SW480 (cell line): ENCODE data around the gene GAPDHS.

ENCODE experiments used
- DNase-seq: peaks from one replicate; pipeline ENCODE4 v3.0.0-alpha.2; 2016; ENCODE audit warnings: low spot score

Gene GAPDHS

DNA sequence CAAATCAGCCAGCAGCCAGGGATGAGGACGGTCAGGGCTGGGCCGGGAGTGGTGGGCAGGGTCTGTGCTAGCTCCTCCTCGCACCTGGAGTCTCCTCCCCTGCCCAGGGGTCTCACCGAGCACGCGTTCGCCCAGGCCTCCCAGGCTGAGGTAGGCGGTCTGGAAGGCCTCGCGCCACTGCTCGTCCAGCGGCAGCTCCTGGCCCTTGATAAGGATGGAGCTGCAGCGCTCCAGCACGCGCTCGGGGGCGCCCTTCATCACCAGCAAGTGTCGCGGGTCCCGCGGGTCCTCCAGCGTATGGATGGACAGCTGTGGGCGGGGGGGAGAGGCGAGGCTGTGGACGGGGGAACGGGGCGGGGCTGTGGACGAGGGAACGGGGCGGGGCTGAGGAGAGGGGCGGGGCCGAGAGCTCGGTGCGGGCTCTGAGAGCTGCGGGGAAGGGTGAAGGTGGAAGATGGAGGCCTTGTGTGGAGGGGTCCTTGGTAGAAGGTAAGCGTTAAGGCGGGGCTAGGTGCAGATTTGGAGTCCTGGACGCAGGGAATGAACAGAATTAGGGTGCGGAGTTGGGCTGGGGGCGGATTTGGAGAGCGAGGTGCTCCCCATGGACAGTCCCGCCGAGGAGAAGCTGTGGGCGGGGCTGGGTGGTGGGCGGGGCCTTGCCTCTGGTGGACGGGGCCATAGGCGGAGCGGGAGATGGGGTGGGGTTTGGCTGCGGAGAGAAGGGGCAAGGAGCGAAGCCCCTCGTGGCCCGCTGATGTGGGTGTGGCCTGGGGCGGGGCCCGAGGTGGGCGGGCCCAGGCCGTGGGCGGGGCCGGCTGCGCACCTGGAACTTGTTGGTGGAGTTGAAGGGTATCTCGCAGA, 24.5 kb downstream of the GAPDHS start:
- DNase-seq: no peak

DNA sequence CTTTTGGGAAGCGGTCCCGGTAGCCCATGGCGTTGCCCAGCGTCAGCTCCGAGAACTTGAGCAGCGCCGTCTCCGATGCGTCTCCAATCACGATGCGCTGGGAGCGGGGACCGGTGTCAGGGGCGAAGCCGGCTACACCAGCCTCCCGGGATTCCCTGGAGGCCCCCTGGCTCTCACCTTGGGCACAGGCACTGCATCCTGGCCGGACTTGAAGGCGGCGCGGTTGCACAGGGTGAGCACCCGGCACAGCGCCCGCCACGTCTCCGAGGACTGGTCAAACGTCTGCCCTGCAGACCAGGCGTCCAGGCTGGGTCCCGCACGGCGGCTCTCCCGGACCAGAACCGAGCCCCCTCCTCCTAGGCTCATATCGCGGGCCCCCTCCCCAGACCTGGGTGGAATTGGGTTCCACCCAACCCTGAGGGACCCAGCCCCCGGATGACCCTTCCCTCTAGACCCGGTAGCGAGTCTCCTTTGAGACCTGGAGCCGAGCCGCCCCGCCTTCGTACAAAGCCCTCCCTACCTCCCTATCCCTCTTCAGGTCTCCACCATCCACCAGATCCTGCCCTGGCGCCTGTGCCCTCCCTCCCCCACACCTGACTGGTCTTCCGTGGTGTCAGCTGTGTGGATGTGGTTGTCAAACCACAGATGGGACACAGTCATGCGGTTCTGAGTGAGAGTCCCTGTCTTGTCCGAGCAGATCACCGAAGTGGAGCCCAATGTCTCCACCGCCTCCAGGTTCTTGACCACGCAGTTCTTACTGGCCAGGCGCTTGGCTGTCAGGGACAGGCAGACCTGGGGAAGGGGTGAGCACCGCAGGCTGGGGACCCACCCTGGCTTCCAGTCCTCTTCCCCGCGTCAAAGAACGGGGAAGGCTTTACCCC, 25.4 kb downstream of the GAPDHS start:
- DNase-seq: no peak

DNA sequence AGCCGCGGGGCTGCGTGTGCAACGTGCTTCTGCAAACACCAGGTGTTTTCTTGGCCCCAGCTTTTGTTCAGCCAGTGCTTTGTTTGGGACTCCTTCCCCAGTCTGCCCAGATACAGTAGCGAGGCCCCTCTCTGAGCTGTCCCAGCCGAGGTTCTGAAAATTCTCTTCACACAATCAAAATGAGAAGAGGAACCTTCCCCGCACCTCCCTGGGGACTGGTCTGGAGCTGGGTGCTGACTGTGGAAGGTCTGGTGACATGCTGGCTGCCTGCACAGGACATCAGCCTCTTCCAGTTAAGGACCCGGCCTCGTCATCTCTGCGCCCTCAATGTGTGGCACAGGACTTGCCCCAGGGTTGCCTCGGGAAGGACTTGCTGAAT, 26.0 kb downstream of the GAPDHS start:
- no peak for DNase-seq

DNA sequence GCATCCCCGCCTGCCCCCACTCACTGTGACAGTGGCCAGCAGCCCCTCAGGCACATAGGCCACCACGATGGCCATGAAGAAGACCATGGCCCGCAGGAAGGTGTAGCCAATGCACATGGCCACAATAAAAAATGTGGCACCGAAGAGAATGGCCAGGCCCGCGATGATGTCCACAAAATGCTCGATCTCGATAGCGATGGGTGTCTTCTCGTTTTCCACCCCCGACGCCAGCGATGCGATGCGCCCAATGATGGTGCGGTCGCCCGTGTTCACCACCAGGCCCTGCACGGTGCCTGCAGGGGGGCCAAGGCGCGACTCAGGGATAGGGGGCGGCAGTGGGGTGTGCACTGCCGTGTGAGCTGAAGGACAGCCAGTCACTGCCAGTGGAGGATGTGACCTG, 26.5 kb downstream of the GAPDHS start:
- DNase-seq: no peak

DNA sequence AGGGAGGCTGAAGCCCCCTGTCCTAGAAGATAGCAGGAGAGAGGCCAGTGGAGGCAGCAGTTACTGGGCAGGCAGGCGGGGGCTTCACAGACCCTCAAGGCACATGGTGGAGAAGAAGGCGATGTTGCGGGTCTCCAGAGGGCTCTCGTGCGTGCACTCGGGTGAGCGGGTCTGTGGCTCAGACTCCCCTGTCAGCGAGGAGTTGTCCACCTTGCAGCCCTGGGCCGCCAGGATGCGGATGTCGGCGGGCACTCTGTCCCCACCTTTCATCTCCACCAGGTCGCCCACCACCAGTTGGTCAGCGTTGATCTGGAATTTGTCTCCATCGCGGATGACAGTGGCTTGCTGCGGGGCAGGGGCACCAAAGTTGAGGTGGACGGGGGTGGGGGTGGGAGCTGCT, 27.0 kb downstream of the GAPDHS start:
- DNase-seq: no peak

DNA sequence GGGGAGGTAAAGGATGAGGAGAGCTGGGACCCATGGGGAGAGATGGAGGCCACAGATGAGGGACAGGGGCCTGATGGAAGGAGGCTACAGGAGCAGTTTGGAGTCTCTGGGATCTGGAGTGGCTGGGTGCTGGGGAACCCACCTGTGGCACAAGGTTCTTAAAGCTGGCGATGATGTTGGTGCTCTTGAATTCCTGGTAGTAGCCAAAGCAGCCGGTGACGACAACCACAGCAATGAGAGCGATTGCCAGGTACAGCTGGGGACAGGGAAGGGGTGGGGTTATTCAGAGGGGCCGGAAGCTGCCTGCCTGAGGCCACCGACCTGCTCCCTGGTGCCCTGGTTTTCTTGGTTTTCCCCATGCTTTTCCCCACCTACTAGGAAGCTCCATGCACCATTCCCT, 27.4 kb downstream of the GAPDHS start:
- DNase-seq: peak; percentile 43

DNA sequence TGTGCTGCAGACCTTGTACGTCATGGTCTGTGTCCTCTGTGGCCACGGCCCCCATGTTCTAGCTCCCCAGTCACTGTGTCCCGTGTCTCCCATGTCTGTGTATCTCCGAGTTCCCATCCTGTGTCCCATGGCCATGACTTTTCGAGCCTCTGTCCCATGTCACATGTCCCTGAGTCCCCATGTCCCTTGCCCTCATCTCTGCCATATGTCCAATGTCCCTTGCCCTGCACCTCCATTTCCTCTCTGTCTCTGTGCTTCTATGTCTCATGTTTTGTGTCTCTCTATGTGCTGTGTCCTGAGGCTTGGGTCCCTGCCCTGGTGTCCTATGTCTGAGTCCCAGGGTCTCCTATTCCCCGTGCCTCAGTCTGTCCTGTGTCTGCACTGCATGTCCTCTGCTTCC, 28.2 kb downstream of the GAPDHS start:
- DNase-seq: no peak

DNA sequence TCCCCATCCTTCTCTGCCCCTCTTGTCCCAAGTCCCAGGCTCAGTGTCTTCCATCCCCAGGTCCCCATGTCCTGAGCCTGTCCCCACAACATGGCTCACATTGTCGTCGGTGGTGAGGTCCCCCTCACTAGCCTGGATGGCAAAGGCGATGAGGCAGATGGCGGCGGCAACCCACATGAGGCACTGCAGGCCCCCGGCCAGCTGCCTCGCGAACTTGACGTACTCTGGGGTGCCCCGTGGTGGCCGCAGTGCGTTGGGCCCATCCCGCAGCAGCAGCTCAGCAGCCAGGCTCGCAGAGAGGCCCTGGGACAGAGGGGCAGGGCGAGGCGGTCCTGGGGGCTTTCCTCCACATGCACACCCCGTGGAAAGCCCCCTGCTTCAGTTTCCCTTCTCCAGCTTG, 29.1 kb downstream of the GAPDHS start:
- DNase-seq: no peak

DNA sequence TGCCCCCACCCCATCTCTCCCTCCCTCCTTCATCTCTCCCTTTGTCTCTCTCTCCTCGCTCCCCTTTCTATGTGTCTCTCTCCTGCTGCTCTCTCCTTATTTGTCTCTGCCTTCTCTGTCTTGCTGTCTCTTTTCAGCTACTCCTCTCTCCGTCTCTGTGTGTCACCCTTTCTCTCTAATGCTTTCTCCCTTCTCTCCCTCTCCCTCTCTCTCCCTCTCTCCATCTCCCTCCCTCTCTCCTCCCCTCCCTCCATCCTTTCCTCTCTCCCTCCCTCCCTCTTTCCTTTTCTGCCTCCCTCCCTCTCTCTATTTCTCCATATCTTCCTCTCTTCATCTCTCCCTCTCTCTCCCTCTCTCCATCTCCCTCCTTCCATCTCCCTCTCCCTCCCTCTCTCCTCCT, 29.5 kb downstream of the GAPDHS start:
- DNase-seq: no peak

DNA sequence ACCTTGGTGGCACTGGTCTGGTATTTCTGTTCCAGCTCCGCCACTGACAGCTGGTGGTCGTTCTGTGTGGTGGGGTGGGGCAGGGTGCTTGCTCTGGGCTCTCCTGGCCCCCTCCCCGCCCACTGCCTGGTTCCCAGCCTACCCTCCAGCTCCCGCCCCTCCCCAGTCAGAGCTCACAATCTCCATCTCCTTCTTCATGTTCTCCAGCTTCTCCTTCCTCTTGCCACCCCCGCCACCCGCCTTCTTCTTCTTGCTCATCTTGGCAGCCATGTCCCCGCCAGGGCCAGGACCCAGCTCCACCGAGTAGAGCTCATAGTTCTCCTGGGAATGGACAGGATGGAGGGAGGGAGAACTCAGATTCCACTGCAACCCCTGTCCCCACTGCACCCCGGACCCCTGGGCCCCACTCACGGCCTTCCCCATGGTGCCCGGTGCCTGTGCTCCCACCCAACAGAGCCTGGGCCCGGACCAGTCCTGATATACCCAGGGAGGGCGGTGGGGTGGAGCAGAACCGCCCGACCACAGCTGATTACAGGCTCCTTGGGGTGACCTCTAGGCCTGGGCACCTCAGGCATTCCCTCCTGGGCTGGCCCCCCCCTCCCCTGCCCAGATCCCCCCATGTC, 30.1 kb downstream of the GAPDHS start, which contains the start of gene ATP4A:
TSS of gene ATP4A (minus strand) at position 452 of the 623 bp plus-strand sequence. CDS start at position 423, 29 bp downstream.
- no peak for DNase-seq

DNA sequence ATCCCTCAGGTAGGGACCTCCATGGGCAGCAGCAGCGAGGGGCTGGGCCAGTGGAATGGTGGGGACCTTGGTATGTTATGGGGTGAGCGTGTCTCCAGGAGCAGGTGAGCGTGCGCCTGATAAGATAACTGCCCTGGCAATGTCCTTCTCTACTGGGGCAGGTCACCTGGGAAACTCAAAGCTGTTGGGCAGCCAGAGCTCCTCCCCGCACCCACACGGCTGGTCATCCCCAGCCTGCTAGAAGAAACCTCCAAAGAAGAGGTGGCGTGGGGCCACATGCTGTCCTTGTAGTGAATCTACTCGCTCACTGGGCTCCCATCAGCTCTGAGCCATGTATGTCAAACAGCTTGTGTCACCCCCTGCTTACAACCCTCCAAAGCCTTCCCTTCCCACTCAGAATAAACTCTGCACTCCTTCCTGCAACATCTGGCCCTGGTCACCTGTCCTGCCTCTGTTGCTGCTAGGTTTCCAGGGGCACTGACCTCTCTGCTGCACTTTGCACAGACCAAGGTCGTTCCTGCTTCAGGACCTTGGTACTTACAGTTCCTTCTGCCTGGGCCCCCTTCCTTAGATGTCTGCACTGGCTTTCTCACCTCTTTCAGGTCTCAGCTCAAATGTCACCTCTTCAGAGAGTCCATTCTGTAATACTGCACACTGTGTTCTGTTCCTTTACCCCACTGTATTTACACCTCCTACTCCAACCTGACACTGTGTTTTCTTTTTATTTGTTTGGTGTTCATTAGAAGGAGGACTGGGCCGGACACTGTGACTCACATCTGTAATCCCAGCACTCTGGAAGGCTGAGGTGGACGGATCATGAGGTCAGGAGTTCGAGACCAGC, 32.0 kb downstream of the GAPDHS start:
- no peak for DNase-seq

DNA sequence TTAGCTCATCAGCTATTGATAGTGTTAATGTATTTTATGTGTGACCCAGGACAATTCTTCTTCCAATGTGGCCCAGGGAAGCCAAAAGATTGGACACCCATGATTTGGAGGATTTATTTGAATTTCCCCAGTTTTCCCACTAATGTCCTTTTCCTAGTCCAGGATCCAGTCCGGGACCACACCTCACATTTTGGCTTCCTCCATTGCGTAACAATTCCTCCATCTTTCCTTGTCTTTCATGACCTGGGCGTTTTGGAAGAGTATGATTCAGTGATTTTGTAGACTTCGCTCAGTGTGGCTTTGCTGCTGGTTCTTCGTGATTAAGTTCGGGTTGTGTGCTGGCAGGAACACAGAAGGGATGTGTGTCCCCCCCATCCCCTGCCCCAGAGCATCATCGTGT, 33.5 kb downstream of the GAPDHS start:
- no peak for DNase-seq

DNA sequence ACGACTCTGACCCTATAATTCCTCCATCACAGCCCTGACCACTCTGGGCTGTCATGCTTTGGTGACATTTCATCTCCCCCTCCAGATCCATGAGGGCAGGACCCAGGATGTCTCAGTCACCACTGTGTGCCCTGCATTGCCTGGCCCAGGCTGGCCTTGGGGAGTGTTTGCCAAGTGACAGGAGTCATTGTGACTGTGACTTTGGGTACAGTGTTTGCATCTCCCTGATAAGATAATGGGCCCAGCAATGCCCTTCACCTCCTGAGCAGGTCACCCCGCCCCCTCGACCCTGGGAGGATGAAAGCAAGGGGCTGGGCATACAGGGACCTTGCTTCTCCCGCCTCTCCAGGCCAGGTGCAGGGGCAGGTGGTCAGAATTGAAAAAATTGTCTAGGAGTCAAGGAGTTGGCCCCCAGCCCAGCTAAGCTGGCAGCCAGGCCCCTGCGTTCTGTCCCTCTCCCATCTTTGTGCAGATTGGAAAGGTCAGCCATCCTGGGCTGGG, 36.1 kb downstream of the GAPDHS start:
- DNase-seq: no peak

DNA sequence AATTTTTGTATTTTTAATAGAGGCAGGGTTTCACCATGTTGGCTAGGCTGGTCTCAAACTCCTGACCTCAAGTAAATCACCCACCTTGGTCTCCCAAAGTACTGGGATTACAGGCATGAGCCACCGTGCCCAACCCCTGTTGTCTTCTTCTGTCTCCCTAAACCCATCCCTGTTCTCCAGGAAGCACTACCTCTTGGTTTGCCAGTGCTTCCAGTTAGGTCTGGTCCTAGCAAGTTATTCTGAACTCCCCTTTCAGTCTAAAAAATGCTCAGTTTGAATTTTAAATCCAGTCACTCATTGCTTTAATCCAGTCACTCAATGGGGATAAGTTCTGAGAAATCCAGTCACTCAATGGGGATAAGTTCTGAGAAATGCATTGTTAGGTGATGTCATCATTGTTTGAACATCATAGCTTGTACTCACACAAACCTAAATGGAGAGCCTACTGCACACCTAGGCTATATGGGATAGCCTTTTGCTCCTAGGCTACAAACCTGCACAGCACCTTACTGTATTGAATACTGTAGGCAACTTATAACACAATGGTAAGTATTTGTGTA, 38.2 kb downstream of the GAPDHS start:
- no peak for DNase-seq

DNA sequence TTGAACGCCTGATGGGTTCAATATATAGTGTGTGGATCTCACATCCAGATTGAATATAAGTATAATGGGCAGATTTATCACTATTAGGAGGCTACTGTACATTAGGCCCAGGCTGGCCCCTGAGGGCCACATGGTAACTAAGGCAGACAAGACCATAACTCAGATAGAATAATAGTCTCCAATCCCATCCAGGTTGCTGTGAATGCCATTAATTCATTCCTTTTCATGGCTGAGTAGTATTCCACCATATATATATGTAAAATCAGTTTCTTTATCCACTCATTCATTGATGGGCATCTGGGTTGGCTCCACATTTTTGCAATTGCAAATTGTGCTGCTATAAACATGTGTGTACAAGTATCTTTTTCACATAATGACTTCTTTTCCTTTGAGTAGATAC, 44.7 kb downstream of the GAPDHS start:
- DNase-seq: no peak

DNA sequence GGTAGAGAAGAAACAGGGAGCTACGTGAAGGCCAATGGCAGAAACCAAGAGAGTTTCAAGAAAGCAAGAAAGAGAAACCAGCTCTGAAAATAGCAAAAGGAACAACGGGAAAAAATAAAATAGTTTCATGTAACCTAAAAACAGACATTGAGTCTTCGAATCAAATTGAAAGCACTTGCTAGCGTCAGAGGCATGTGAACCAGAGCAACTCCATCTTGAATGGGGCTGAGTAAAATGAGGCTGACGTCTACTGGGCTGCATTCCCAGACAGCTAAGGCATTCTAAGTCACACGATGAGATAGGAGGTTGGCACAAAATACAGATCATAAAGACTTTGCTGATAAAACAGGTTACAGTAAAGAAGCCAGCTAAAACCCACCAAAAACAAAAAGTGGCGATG, 45.5 kb downstream of the GAPDHS start:
- DNase-seq: no peak

DNA sequence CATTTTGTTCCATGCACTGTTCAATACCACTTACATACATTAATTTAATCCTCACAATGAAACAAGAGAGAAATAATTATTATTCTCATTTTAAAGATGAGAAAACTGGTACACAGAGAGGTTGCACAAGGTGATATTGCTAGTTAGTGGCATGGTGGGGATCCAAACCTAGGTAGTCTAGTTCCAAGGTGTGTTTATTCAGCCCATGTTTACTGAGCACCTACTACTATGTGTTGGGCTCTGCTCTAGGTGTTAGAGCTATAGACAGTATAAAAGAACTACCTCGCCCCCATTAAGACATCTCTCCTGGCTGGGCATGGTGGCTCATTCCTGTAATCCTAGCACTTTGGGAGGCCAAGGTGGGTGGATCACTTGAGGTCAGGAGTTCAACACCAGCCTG, 49.5 kb downstream of the GAPDHS start:
- DNase-seq: no peak

DNA sequence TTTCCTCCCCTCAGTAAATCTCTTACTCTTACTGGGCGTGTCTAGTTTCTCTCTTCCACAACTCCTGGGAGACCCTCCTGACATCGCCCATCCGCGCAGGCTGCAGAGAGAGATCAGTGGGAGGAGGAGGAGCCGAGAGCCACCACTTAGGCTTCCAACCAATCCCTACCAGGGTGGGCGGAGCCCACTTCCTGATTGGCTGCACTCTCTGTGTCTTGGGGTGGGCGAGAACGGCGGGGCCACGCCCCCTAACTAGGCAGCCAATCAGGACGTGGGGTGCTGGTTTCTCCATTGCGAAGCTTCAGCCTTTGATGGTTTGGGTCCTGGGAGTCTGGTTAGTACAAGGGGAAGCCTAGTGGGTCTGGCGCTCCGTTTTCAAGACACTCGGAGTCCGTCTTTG, 52.6 kb downstream of the GAPDHS start, which contains the start of gene PMIS2:
TSS of gene PMIS2 (plus strand) at position 326 of the 400 bp plus-strand sequence. CDS start 87 bp downstream, outside the sequence.
- DNase-seq: no peak

DNA sequence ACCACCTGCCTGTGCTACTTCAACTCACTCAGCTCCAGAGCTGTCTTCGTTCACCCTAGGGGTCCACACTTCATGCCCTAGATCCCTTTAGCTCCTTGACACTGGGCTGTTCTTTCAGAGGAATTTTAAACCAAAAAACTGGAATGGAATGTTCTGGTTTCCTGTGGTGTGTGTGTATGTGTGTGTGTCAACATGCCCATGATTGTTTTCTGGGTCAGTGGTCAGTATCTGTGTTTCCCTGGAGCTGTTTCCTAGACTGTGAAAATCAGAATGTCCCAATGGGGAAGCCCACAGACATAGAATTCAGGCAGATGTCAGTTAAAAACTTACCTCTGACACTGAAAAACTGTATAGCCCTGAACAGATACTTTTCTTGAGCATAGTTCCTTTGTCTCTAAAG, 54.1 kb downstream of the GAPDHS start:
- DNase-seq: no peak

DNA sequence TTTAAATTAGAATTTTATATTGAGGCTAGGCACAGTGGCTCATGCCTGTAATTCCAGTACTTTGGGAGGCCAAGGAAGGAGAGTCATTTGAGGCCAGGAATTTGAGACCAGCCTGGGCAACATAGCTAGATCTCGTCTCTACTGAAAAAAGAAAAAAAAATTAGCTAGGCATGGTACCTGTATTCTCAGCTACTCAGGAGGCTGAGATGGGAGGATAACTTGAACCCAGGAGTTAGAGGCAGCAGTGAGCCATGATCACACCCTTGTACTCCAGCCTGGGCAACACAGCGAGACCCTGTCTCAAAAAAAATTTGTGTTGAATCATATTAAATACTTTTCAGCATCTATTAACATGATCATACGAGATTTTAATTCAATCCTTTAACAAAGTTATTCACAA, 57.6 kb downstream of the GAPDHS start:
- DNase-seq: no peak

DNA sequence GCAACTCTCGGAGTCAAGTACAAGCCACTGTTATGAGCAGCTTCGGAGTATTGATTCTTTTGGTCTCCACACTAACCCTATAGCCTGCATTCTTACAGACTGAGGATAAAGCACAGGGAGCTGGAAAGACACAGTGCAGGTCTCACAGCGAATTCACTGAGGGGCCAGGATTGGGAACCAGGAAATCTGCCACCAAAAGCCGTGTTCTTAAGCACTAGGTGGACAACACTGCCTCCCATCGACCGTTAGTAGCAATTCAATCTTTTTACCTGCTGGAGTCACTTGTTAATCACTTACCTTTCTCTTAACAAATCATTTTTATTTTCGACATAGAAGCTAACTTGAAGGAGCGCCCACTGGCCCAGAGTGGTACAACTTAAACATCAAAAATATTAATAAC, 59.0 kb downstream of the GAPDHS start:
- peak; percentile 49 for DNase-seq
